Endothelial cell of umbilical vein (primary cell): Measurements from ENCODE around the gene CDC20. TPM values are rescaled to one million over a fixed set of nuclear protein-coding genes. Genes with fewer than 3 reads are reported as not detected.

Experiments used
- BruUV-seq: library from RNA; stranded (reverse); fragments of 400-500 nt; replicated peaks from 2 replicates; lab custom pipeline; 2021; lab: Mats Ljungman, UMichigan
- CTCF ChIA-PET: fragments of 300-600, 350-600 bp; sonication (Branson Sonifier 250); formaldehyde crosslinking; loops from one replicate; lab custom pipeline; 2021; ENCODE audit warnings: antibody characterized with exemption, inconsistent platforms; lab: Charles Lee
- POLR2A ChIA-PET: fragments of 300-600, 350-600 bp; sonication (Branson Sonifier 250); formaldehyde crosslinking; loops from one replicate; lab custom pipeline; 2021; ENCODE audit warnings: antibody characterized with exemption, inconsistent platforms; lab: Charles Lee
- DNase-seq: peaks from one replicate; pipeline ENCODE4 v3.0.0-alpha.2; 2011; ENCODE audit warnings: low read depth, low spot score
- FAIRE-seq: peaks from 2 replicates; lab custom pipeline; 2011; peaks lifted over from hg19 to GRCh38; lab: Jason Lieb, UNC
- H2AFZ ChIP-seq: 2 replicates; pipeline ENCODE4 v1.6.0; 2012; ENCODE audit warnings: low read depth, low read length, control low read depth, inconsistent platforms
- H3K27ac ChIP-seq: 2 replicates; pipeline ENCODE4 v1.5.1; 2011; ENCODE audit warnings: low read depth, mild to moderate bottlenecking, control low read depth, low read length, moderate library complexity; ENCODE audit not compliant: insufficient read depth
- H3K27me3 ChIP-seq, 2 experiments: 2 replicates each; pipeline versions ENCODE4 v1.6.0 to v1.6.1; 2011; ENCODE audit warnings: low read length in 2 of 2, mixed read lengths in 1 of 2; ENCODE audit not compliant: control insufficient read depth in 2 of 2, insufficient read depth in 2 of 2
- H3K36me3 ChIP-seq, 2 experiments: 2 replicates in 1 of 2; 3 replicates in 1 of 2; pipeline ENCODE4 v1.5.1; 2011; ENCODE audit warnings: low read length in 2 of 2, mild to moderate bottlenecking in 1 of 2, moderate library complexity in 1 of 2; ENCODE audit not compliant: control insufficient read depth in 2 of 2, insufficient read depth in 2 of 2; ENCODE audit errors: extremely low read depth in 1 of 2
- H3K4me1 ChIP-seq: 3 replicates; pipeline ENCODE4 v1.5.1; 2011; ENCODE audit warnings: mild to moderate bottlenecking, low read length; ENCODE audit not compliant: control insufficient read depth, insufficient read depth; ENCODE audit errors: extremely low read depth
- H3K4me2 ChIP-seq: 2 replicates; pipeline ENCODE4 v1.6.1; 2011; ENCODE audit warnings: low read length, control low read depth, mixed read lengths; ENCODE audit not compliant: insufficient read depth
- H3K4me3 ChIP-seq, 3 experiments: fragments of 200-600 bp in 1 of 3; sonication (generic), shearing (Covaris generic) in 1 of 3; replicated peaks in 1 of 3; 2 replicates each; pipeline ENCODE4 v1.5.1; 2011 to 2016; ENCODE audit warnings: control low read depth in 3 of 3, low read length in 3 of 3, mild to moderate bottlenecking in 2 of 3, inconsistent platforms in 1 of 3, low read depth in 1 of 3, moderate library complexity in 1 of 3; ENCODE audit not compliant: insufficient read depth in 1 of 3
- H3K79me2 ChIP-seq: 2 replicates; pipeline ENCODE4 v1.6.0; 2012; ENCODE audit warnings: low read length, inconsistent platforms; ENCODE audit not compliant: control insufficient read depth, insufficient read depth
- H3K9ac ChIP-seq: replicated peaks from 2 replicates; pipeline ENCODE3; 2011; ENCODE audit warnings: low read length, control low read depth; ENCODE audit not compliant: insufficient read depth; ENCODE audit errors: extremely low read depth
- H3K9me1 ChIP-seq: replicated peaks from 3 replicates; pipeline ENCODE4 v1.6.0; 2011; ENCODE audit warnings: mild to moderate bottlenecking, low read length; ENCODE audit not compliant: control insufficient read depth, insufficient read depth; ENCODE audit errors: extremely low read depth
- H3K9me3 ChIP-seq: replicated peaks from 2 replicates; pipeline ENCODE4 v1.5.1; 2012; ENCODE audit warnings: low read length, inconsistent platforms; ENCODE audit not compliant: control insufficient read depth, insufficient read depth
- H4K20me1 ChIP-seq: replicated peaks from 2 replicates; pipeline ENCODE3; 2011; ENCODE audit warnings: mild to moderate bottlenecking, low read length; ENCODE audit not compliant: control insufficient read depth, insufficient read depth; ENCODE audit errors: extremely low read depth
- EZH2 ChIP-seq: IDR thresholded peaks from 2 replicates; pipeline ENCODE4 v1.6.1; 2012; ENCODE audit warnings: borderline replicate concordance, low read depth, mild to moderate bottlenecking, moderate library complexity, low read length, inconsistent platforms; ENCODE audit not compliant: severe bottlenecking
- FOS ChIP-seq: IDR thresholded peaks from 2 replicates; pipeline ENCODE4 v1.6.1; 2011; ENCODE audit warnings: mild to moderate bottlenecking, low read length, moderate library complexity, borderline replicate concordance; ENCODE audit not compliant: insufficient read depth
- GATA2 ChIP-seq: IDR thresholded peaks from 2 replicates; pipeline ENCODE4 v1.7.0; 2011; ENCODE audit warnings: low read depth, mild to moderate bottlenecking, moderate library complexity, mixed read lengths, low read length; ENCODE audit not compliant: insufficient read length, insufficient read depth
- JUN ChIP-seq: IDR thresholded peaks from 2 replicates; pipeline ENCODE4 v1.6.1; 2011; ENCODE audit warnings: borderline replicate concordance, low read depth; ENCODE audit not compliant: insufficient read length, insufficient read depth
- MAX ChIP-seq: IDR thresholded peaks from 2 replicates; pipeline ENCODE4 v1.6.1; 2011; ENCODE audit not compliant: insufficient read depth, insufficient read length
- MYC ChIP-seq: IDR thresholded peaks from one replicate; pipeline ENCODE4 v1.6.1; 2011; ENCODE audit warnings: mild to moderate bottlenecking, low read depth, low read length
- POLR2A ChIP-seq: IDR thresholded peaks from 2 replicates; pipeline ENCODE4 v1.6.1; 2012; ENCODE audit warnings: low read depth, mild to moderate bottlenecking, control low read depth, low read length
- POLR2AphosphoS5 ChIP-seq: IDR thresholded peaks from 2 replicates; pipeline ENCODE4 v1.6.1; 2012; ENCODE audit warnings: low read depth, mild to moderate bottlenecking, control low read depth, low read length, moderate library complexity; ENCODE audit not compliant: insufficient read depth
- dilution Hi-C: fragments of 300-500 bp; cut with MboI; formaldehyde crosslinking; loops from one replicate; pipeline ENCODE4 v1.15.0; 2019; ENCODE audit warnings: low sequenced_read_pairs; ENCODE audit not compliant: extremely low pct_ligation_motif_present
- intact Hi-C: fragments of 100-400 bp; cut with micrococcal nuclease; formaldehyde crosslinking; loops from one replicate; pipeline ENCODE4 v1.10.0; 2022
- polyA plus RNA-seq, 4 experiments: library from polyadenylated mRNA; depleted of rRNA in 3 of 4; stranded (reverse) in 3 of 4; unstranded in 1 of 4; fragments of >200 nt; gene quantifications; 2 replicates each; pipeline versions ENCODE4 v1.2.1 to v1.2.3, GENCODE V29; 2011 to 2012; ENCODE audit warnings: missing spikeins in 1 of 4
- total RNA-seq: library from RNA; stranded (reverse); gene quantifications from 2 replicates; pipeline ENCODE4 v1.2.3, GENCODE V29; 2021
- TF ChIP-seq, protein P1 (sequence below), 2 donors: IDR thresholded peaks; 1 replicate in 1 of 2; 2 replicates in 1 of 2; pipeline ENCODE4 v1.5.1; 2011; ENCODE audit warnings: low read length in 2 of 2, mild to moderate bottlenecking in 2 of 2, moderate library complexity in 2 of 2, control low read depth in 1 of 2, inconsistent platforms in 1 of 2, low read depth in 1 of 2; ENCODE audit not compliant: insufficient read depth in 1 of 2; ENCODE audit errors: extremely low read depth in 1 of 2

CDC20 gene
- total and polyA plus RNA-seq, 2 donors (not counting 3 experiments of a cell fraction or from before 2014, with no cell fraction given): 129 to 170 TPM

DNA sequence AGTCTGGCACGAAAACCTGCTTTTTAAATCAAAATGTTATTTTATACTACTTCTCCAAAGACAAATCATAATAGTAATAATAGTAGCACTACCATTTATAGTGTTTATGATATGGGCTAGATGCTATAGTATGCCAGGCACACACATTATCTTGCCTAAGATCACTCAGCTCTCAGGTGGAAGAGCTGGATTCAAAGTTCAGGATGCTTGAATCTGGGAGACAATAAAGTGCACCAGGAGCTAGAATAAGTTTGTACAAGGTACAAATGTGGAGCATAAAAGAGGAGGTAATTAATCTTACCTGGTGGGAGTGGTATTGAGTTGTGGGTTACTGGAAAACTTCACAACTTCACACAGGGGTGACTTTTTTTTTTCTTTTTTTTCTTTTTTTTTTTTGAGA, 19.1 kb downstream of the CDC20 start:
- no TSS peak for BruUV-seq
- no peak for FAIRE-seq
- CTCF ChIA-PET: interaction anchor here (1.4 kb wide), 1 partner anchor 151 kb away, joined by 6 read pairs; no protein-coding TSS in a partner anchor
- Histone ChIP-seq H3K4me1 (peaks cover 15% of the 10 kb centered on the region), H3K9me3 (no peaks in the 10 kb centered on the region), H2AFZ (no peak overlapping the region), H3K27me3 (no peaks in the 10 kb centered on the region), H3K4me2 (no peak overlapping the region), H3K4me3 (no peak overlapping the region), H3K9me1 (no peaks in the 10 kb centered on the region), H3K36me3 (peaks cover 6 to 12% of the 10 kb centered on the region in 2 experiments), H3K27ac (no peak overlapping the region), H3K9ac (no peak overlapping the region), H4K20me1 (no peaks in the 10 kb centered on the region), H3K79me2 (no peaks in the 10 kb centered on the region)
- DNase-seq: no peak
- dilution Hi-C loops: no loop called here
- intact Hi-C loops: no loop called here
- no peak for TF ChIP-seq FOS
- no peak for TF ChIP-seq EZH2
- no peak for TF ChIP-seq POLR2AphosphoS5
- no peak for TF ChIP-seq MAX
- no peak for TF ChIP-seq POLR2A
- no peak for TF ChIP-seq JUN
- no peak for TF ChIP-seq GATA2
- TF ChIP-seq, protein P1, sequence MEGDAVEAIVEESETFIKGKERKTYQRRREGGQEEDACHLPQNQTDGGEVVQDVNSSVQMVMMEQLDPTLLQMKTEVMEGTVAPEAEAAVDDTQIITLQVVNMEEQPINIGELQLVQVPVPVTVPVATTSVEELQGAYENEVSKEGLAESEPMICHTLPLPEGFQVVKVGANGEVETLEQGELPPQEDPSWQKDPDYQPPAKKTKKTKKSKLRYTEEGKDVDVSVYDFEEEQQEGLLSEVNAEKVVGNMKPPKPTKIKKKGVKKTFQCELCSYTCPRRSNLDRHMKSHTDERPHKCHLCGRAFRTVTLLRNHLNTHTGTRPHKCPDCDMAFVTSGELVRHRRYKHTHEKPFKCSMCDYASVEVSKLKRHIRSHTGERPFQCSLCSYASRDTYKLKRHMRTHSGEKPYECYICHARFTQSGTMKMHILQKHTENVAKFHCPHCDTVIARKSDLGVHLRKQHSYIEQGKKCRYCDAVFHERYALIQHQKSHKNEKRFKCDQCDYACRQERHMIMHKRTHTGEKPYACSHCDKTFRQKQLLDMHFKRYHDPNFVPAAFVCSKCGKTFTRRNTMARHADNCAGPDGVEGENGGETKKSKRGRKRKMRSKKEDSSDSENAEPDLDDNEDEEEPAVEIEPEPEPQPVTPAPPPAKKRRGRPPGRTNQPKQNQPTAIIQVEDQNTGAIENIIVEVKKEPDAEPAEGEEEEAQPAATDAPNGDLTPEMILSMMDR (IDR thresholded peaks at IDR 0.05; ENCODE audit: extremely low read depth in 1 of 2, insufficient read depth in 1 of 2, low read depth in 1 of 2, low read length in 2 of 2): no peak
- TF ChIP-seq MYC: no peak
- POLR2A ChIA-PET: interaction anchor here (1.1 kb wide), 1 partner anchor 11 kb away, joined by 5 read pairs; no protein-coding TSS in a partner anchor
